ENCODE measurements around the gene QRICH1. TPM values are rescaled to one million over a fixed set of nuclear protein-coding genes. Genes with fewer than 3 reads are reported as not detected.

The QRICH1 gene
- total RNA-seq, 1 experiment from 2014 or later = 123 TPM

DNA sequence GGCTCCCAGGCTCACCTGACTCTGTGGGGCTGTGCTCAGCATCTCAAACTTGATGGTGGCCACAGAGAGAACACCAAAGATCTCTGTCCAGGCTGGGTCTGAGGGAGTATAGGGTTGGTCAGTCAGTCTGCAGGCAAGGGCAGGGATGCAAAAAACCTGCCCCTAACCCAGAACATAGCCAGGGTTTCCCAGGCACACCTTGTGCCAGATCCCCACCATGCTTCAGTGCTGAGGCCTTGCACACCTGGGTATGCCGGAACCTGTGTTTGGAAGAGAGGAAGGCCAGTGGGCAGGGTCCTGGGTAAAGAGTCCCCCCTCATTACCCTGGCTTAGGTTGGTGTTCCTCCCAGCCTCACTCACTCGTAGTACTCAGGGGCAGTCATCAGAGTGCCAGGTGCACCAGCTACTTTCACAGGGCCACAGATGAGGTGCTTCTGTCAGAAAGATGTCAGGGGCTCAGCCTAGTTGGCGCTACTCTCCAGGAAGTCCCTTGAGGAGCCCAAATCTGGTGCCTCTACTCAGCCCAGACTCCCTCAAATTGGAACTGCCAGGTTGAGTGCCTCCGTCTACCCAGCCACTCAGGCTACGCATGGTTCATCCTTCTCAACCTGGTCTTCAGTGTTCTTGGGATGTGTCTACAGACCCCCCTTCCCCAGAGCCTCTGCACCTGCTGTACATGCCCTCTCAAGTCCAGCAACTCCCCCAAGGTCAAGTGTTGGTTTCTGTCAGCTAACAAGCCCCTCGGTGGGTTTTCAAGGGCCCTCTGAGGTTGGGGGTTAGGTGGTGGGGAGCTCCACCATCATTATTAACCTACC is 77.2 kb downstream of the QRICH1 start:
- no peaks in the 10 kb centered on the region for H3K9me3 Mint-ChIP-seq
- peaks cover 30% of the 10 kb centered on the region for H3K36me3 Mint-ChIP-seq
- POLR2A ChIA-PET = interaction anchor here (1.9 to 3.6 kb wide), 3 partner anchors 9 to 27 kb away, joined by 6 to 40 read pairs (median 10); partner anchors contain the start of genes IMPDH2, P4HTM and WDR6
- TF ChIP-seq ZNF396 (CRISPR knock-in tag; IDR thresholded peaks at IDR 0.05; ENCODE audit: borderline replicate concordance) (no peak), NFATC4 (CRISPR knock-in tag; IDR thresholded peaks at IDR 0.05) (0 out of 2 replicates have a peak, but pooled peaks have one; percentile 7), FOXK1 (CRISPR knock-in tag; IDR thresholded peaks at IDR 0.05) (no peak), ETV6 (CRISPR knock-in tag; IDR thresholded peaks at IDR 0.05) (no peak), KAT7 (CRISPR knock-in tag; IDR thresholded peaks at IDR 0.05; ENCODE audit: borderline replicate concordance) (no peak), ZNF317 (CRISPR knock-in tag; IDR thresholded peaks at IDR 0.05; ENCODE audit: borderline replicate concordance, low read depth) (no peak), EMX1 (CRISPR knock-in tag; IDR thresholded peaks at IDR 0.05) (no peak), MXD4 (CRISPR knock-in tag; IDR thresholded peaks at IDR 0.05; ENCODE audit: borderline replicate concordance) (no peak)
- TF ChIP-seq, protein P1, sequence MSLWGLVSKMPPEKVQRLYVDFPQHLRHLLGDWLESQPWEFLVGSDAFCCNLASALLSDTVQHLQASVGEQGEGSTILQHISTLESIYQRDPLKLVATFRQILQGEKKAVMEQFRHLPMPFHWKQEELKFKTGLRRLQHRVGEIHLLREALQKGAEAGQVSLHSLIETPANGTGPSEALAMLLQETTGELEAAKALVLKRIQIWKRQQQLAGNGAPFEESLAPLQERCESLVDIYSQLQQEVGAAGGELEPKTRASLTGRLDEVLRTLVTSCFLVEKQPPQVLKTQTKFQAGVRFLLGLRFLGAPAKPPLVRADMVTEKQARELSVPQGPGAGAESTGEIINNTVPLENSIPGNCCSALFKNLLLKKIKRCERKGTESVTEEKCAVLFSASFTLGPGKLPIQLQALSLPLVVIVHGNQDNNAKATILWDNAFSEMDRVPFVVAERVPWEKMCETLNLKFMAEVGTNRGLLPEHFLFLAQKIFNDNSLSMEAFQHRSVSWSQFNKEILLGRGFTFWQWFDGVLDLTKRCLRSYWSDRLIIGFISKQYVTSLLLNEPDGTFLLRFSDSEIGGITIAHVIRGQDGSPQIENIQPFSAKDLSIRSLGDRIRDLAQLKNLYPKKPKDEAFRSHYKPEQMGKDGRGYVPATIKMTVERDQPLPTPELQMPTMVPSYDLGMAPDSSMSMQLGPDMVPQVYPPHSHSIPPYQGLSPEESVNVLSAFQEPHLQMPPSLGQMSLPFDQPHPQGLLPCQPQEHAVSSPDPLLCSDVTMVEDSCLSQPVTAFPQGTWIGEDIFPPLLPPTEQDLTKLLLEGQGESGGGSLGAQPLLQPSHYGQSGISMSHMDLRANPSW (CRISPR knock-in tag; conservative IDR thresholded peaks at IDR 0.05; ENCODE audit: low read depth) = no peak
- H3K27me3 Mint-ChIP-seq (ENCODE audit: low read depth) = no peaks in the 10 kb centered on the region
- ATAC-seq (no peak), DNase-seq (ENCODE audit: low spot score) (no peak)
- CTCF ChIA-PET = interaction anchor here (2.3 to 8.2 kb wide), 2 partner anchors 10 to 28 kb away, joined by 21 to 101 read pairs; partner anchors contain the start of genes P4HTM and WDR6
- no peak overlapping the region for H3K27ac Mint-ChIP-seq
- H3K4me3 Mint-ChIP-seq = peak overlapping the region; percentile 92
- H3K4me1 Mint-ChIP-seq = peaks cover 18% of the 10 kb centered on the region

DNA sequence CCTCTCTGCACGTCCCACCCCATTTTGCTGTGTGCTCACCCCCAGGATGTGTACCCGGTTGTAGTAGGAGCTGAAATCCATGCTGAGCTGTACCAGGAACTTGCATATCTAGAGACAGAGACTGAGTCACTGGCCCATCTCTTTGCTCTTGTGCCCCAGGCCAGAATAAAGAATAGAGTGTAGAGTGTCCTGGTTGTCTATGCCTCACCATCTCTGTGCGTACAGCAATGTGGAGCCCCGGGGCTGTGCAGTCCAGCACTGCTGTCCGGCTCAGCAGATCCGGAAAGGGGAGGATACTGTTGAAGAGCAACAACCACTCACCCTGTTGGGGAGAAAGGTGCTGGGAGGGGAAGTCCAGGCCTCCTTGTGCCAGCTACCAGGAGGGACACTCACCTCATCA is 78.1 kb downstream of the QRICH1 start:
- ChIA-PET POLR2A (interaction anchor here (1.0 kb wide), 1 partner anchor 28 kb away, joined by 3 read pairs; no protein-coding TSS in a partner anchor), CTCF (interaction anchor here (2.6 to 8.2 kb wide), 2 partner anchors 19 to 27 kb away, joined by 12 to 101 read pairs; partner anchors contain the start of gene P4HTM)
- Mint-ChIP-seq H3K4me1 (peaks cover 18% of the 10 kb centered on the region), H3K27me3 (ENCODE audit: low read depth) (no peaks in the 10 kb centered on the region), H3K4me3 (no peak overlapping the region), H3K27ac (no peak overlapping the region), H3K9me3 (no peaks in the 10 kb centered on the region), H3K36me3 (peaks cover 32% of the 10 kb centered on the region)
- DNase-seq (ENCODE audit: low spot score) = no peak
- no peak for ATAC-seq
- TF ChIP-seq NFYB (CRISPR knock-in tag; conservative IDR thresholded peaks at IDR 0.05; ENCODE audit: low read depth) = no peak
- no peak for TF ChIP-seq USF1 (CRISPR knock-in tag; IDR thresholded peaks at IDR 0.05)
- TF ChIP-seq ZNF396 (CRISPR knock-in tag; IDR thresholded peaks at IDR 0.05; ENCODE audit: borderline replicate concordance) = no peak

- Mint-ChIP-seq H3K36me3 (peaks cover 32% of the 10 kb centered on the region), H3K4me3 (no peak overlapping the region), H3K4me1 (peaks cover 15% of the 10 kb centered on the region), H3K27ac (no peak overlapping the region), H3K9me3 (no peaks in the 10 kb centered on the region), H3K27me3 (ENCODE audit: low read depth) (no peaks in the 10 kb centered on the region)
- ChIA-PET POLR2A (interaction anchor here (1.0 to 1.3 kb wide), 2 partner anchors 27 to 78 kb away, joined by 3 to 5 read pairs; partner anchors contain the start of gene QRICH1), CTCF (interaction anchor here (2.6 to 4.5 kb wide), 2 partner anchors 18 to 26 kb away, joined by 12 to 86 read pairs; partner anchors contain the start of gene P4HTM)
- ATAC-seq (no peak), DNase-seq (ENCODE audit: low spot score) (no peak)
- TF ChIP-seq ESRRA (CRISPR knock-in tag; IDR thresholded peaks at IDR 0.05; ENCODE audit: borderline replicate concordance) (no peak), ATF1 (CRISPR knock-in tag; IDR thresholded peaks at IDR 0.05) (no peak), JUN (CRISPR knock-in tag; IDR thresholded peaks at IDR 0.05) (no peak), NFATC4 (CRISPR knock-in tag; IDR thresholded peaks at IDR 0.05) (no peak), CDX4 (CRISPR knock-in tag; IDR thresholded peaks at IDR 0.05; ENCODE audit: borderline replicate concordance) (no peak), SMAD3 (CRISPR knock-in tag; IDR thresholded peaks at IDR 0.05; ENCODE audit: borderline replicate concordance) (no peak), USF1 (CRISPR knock-in tag; IDR thresholded peaks at IDR 0.05) (no peak), KAT7 (CRISPR knock-in tag; IDR thresholded peaks at IDR 0.05; ENCODE audit: borderline replicate concordance) (no peak), ZNF138 (CRISPR knock-in tag; conservative IDR thresholded peaks at IDR 0.05) (no peak), FOXP1 (CRISPR knock-in tag; IDR thresholded peaks at IDR 0.05; ENCODE audit: borderline replicate concordance) (no peak)
- TF ChIP-seq, protein P2, sequence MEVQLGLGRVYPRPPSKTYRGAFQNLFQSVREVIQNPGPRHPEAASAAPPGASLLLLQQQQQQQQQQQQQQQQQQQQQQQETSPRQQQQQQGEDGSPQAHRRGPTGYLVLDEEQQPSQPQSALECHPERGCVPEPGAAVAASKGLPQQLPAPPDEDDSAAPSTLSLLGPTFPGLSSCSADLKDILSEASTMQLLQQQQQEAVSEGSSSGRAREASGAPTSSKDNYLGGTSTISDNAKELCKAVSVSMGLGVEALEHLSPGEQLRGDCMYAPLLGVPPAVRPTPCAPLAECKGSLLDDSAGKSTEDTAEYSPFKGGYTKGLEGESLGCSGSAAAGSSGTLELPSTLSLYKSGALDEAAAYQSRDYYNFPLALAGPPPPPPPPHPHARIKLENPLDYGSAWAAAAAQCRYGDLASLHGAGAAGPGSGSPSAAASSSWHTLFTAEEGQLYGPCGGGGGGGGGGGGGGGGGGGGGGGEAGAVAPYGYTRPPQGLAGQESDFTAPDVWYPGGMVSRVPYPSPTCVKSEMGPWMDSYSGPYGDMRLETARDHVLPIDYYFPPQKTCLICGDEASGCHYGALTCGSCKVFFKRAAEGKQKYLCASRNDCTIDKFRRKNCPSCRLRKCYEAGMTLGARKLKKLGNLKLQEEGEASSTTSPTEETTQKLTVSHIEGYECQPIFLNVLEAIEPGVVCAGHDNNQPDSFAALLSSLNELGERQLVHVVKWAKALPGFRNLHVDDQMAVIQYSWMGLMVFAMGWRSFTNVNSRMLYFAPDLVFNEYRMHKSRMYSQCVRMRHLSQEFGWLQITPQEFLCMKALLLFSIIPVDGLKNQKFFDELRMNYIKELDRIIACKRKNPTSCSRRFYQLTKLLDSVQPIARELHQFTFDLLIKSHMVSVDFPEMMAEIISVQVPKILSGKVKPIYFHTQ (CRISPR knock-in tag; IDR thresholded peaks at IDR 0.05) = no peak
- TF ChIP-seq, protein P3, sequence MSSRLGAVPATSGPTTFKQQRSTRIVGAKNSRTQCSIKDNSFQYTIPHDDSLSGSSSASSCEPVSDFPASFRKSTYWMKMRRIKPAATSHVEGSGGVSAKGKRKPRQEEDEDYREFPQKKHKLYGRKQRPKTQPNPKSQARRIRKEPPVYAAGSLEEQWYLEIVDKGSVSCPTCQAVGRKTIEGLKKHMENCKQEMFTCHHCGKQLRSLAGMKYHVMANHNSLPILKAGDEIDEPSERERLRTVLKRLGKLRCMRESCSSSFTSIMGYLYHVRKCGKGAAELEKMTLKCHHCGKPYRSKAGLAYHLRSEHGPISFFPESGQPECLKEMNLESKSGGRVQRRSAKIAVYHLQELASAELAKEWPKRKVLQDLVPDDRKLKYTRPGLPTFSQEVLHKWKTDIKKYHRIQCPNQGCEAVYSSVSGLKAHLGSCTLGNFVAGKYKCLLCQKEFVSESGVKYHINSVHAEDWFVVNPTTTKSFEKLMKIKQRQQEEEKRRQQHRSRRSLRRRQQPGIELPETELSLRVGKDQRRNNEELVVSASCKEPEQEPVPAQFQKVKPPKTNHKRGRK (CRISPR knock-in tag; IDR thresholded peaks at IDR 0.05; ENCODE audit: borderline replicate concordance) = no peak
Measured at GRCh38 chr3:49015072-49015471, 78.8 kb downstream of the QRICH1 start.

Measured in WTC11 (cell line).